DMS53 treated with DMSO at 0.1 percent for 48 hours (cell line): Measurements from ENCODE around the gene MMP20.
A peak's percentile ranks its signal among the peaks of the same experiment; 100 is the strongest.

Experiments used
- DNase-seq: peaks from one replicate; lab custom pipeline; 2025; ENCODE audit not compliant: unreplicated experiment; lab: John Stamatoyannopoulos, UW

The MMP20 gene

GRCh38 chr11:102560555-102561011, 64.5 kb downstream of the MMP20 start:
- no peak for DNase-seq

GRCh38 chr11:102559839-102560238, 65.3 kb downstream of the MMP20 start:
- no peak for DNase-seq

- no peak for DNase-seq
Observed at GRCh38 chr11:102555091-102555490, 70.0 kb downstream of the MMP20 start.

GRCh38 chr11:102553835-102554282, 71.3 kb downstream of the MMP20 start:
- peak; percentile 87 for DNase-seq

GRCh38 chr11:102552447-102553194, 72.5 kb downstream of the MMP20 start:
- DNase-seq: no peak

- DNase-seq: no peak
Observed at GRCh38 chr11:102552020-102552419, 73.1 kb downstream of the MMP20 start.

- peak; percentile 18 for DNase-seq
Observed at GRCh38 chr11:102551169-102551781, 73.9 kb downstream of the MMP20 start.

- DNase-seq: no peak
Observed at GRCh38 chr11:102546923-102547471, 78.1 kb downstream of the MMP20 start.

GRCh38 chr11:102546427-102546826, 78.7 kb downstream of the MMP20 start:
- DNase-seq: no peak

- no peak for DNase-seq
Observed at GRCh38 chr11:102545701-102546100, 79.4 kb downstream of the MMP20 start.

GRCh38 chr11:102544594-102544993, 80.5 kb downstream of the MMP20 start:
- DNase-seq: no peak

GRCh38 chr11:102539567-102539966, 85.6 kb downstream of the MMP20 start:
- DNase-seq: no peak

GRCh38 chr11:102538932-102539331, 86.2 kb downstream of the MMP20 start:
- no peak for DNase-seq

GRCh38 chr11:102534261-102534872, 90.8 kb downstream of the MMP20 start:
- DNase-seq: no peak

- DNase-seq: peak; percentile 49
Observed at GRCh38 chr11:102530558-102530957, 94.6 kb downstream of the MMP20 start, which contains the start of gene MMP7. TSS of gene MMP7 (minus strand) at chr11:102530747. CDS start at chr11:102530700, 47 bp downstream.

- DNase-seq: no peak
Observed at GRCh38 chr11:102528618-102529017, 96.5 kb downstream of the MMP20 start.

GRCh38 chr11:102527684-102528083, 97.4 kb downstream of the MMP20 start:
- DNase-seq: no peak

- no peak for DNase-seq
Observed at GRCh38 chr11:102527041-102527440, 98.1 kb downstream of the MMP20 start.
